Measurements from ENCODE around the gene CALHM5. TPM values are rescaled to one million over a fixed set of nuclear protein-coding genes. Genes with fewer than 3 reads are reported as not detected.

CALHM5 gene
- total and polyA plus RNA-seq, 9 of the 15 experiments (the other 6 are each of a cell fraction or from before 2014, with no cell fraction given), result under 0.01 to 0.05 (median 0.02) TPM; not detected in 2

- TF ChIP-seq ID3 (CRISPR knock-in tag; IDR thresholded peaks at IDR 0.05) (no peak), ID3 (tag; IDR thresholded peaks at IDR 0.05) (no peak), ZNF830 (CRISPR knock-in tag; IDR thresholded peaks at IDR 0.05) (no peak), NFE2L1 (tag; IDR thresholded peaks at IDR 0.05; ENCODE audit: borderline replicate concordance, low read depth) (no peak), ZKSCAN8 (CRISPR knock-in tag; IDR thresholded peaks at IDR 0.05) (no peak), ZNF253 (CRISPR knock-in tag; conservative IDR thresholded peaks at IDR 0.05) (no peak), MCM5 (IDR thresholded peaks at IDR 0.05; ENCODE audit: low read depth) (no peak), HDAC1 (IDR thresholded peaks at IDR 0.05) (no peak), CHAMP1 (IDR thresholded peaks at IDR 0.05) (peak; percentile 53; the same call in 1 of the 2 replicates), CEBPG (CRISPR knock-in tag; IDR thresholded peaks at IDR 0.05) (0 out of 2 replicates have a peak, but pooled peaks have one; percentile 12), CEBPG (tag; conservative IDR thresholded peaks at IDR 0.05 in 1 of 2, IDR thresholded peaks at IDR 0.05 in 1 of 2) (peak in 1 of 2 experiments; percentile 63; a peak in 2 of 4 replicates), TEAD1 (CRISPR knock-in tag; IDR thresholded peaks at IDR 0.05) (peak in 1 of 2 experiments; percentile 85; a peak in 1 of 4 replicates), ARID3A (IDR thresholded peaks at IDR 0.05; ENCODE audit: borderline replicate concordance, low read depth, low read length) (peak; percentile 99)
- TF ChIP-seq, protein P1, sequence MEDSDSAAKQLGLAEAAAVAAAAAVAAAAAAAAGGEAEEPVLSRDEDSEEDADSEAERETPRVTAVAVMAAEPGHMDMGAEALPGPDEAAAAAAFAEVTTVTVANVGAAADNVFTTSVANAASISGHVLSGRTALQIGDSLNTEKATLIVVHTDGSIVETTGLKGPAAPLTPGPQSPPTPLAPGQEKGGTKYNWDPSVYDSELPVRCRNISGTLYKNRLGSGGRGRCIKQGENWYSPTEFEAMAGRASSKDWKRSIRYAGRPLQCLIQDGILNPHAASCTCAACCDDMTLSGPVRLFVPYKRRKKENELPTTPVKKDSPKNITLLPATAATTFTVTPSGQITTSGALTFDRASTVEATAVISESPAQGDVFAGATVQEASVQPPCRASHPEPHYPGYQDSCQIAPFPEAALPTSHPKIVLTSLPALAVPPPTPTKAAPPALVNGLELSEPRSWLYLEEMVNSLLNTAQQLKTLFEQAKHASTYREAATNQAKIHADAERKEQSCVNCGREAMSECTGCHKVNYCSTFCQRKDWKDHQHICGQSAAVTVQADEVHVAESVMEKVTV (CRISPR knock-in tag; IDR thresholded peaks at IDR 0.05), result peak; percentile 76
- TF ChIP-seq, protein P2, sequence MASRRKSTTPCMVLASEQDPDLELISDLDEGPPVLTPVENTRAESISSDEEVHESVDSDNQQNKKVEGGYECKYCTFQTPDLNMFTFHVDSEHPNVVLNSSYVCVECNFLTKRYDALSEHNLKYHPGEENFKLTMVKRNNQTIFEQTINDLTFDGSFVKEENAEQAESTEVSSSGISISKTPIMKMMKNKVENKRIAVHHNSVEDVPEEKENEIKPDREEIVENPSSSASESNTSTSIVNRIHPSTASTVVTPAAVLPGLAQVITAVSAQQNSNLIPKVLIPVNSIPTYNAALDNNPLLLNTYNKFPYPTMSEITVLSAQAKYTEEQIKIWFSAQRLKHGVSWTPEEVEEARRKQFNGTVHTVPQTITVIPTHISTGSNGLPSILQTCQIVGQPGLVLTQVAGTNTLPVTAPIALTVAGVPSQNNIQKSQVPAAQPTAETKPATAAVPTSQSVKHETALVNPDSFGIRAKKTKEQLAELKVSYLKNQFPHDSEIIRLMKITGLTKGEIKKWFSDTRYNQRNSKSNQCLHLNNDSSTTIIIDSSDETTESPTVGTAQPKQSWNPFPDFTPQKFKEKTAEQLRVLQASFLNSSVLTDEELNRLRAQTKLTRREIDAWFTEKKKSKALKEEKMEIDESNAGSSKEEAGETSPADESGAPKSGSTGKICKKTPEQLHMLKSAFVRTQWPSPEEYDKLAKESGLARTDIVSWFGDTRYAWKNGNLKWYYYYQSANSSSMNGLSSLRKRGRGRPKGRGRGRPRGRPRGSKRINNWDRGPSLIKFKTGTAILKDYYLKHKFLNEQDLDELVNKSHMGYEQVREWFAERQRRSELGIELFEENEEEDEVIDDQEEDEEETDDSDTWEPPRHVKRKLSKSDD (conservative IDR thresholded peaks at IDR 0.05; ENCODE audit: low read length), result no peak
- TF ChIP-seq, protein P3, sequence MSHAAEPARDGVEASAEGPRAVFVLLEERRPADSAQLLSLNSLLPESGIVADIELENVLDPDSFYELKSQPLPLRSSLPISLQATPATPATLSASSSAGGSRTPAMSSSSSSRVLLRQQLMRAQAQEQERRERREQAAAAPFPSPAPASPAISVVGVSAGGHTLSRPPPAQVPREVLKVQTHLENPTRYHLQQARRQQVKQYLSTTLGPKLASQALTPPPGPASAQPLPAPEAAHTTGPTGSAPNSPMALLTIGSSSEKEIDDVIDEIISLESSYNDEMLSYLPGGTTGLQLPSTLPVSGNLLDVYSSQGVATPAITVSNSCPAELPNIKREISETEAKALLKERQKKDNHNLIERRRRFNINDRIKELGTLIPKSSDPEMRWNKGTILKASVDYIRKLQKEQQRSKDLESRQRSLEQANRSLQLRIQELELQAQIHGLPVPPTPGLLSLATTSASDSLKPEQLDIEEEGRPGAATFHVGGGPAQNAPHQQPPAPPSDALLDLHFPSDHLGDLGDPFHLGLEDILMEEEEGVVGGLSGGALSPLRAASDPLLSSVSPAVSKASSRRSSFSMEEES (CRISPR knock-in tag; IDR thresholded peaks at IDR 0.05), result no peak
These were observed at the start of gene CALHM5 (continued) for GRCh38 chr6:116511424-116512110.
